ENCODE results near the gene CTDSP1.

Gene CTDSP1

DNA sequence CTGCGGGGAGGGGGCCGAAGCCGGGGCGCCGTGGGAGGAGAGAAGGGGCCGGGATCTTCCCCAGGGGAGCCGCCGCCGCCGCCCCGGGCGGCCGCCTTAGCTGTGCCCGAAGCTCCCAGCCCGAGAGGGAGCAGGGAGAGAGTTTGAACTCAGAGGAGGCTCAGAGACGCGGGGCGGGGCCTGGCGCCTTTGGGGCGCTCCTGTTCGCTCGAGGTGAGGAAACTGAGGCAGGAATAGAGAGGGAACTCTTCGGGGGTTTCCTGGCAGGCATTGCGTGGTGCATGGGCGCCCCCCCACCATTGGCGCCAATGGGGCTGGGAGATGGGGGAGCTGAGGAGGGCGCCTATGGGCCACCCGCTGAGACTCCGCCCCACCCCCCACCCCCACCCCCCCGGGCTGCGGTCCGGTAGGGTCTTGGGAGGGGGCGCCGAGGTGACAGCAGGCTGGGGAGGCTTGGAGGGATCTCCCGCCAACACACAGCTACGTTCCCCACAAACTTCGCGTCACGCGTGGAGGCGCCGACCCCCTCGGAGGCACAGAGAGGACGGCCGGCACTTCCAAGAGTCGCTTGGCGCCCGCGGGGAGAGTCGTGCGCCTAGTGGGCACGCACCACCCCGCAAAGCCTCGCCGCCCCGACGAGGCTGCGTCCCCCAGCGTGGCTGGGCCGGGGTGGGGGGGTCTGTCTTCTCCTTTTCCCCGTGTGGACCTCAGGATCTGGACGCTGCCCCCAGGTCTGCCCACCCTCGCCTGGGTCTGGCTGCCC lies 680 bp downstream of the CTDSP1 start:
- H3K27me3 ChIP-seq (replicated peaks) = no peaks in the 10 kb centered on the region
- TF ChIP-seq, protein P1, sequence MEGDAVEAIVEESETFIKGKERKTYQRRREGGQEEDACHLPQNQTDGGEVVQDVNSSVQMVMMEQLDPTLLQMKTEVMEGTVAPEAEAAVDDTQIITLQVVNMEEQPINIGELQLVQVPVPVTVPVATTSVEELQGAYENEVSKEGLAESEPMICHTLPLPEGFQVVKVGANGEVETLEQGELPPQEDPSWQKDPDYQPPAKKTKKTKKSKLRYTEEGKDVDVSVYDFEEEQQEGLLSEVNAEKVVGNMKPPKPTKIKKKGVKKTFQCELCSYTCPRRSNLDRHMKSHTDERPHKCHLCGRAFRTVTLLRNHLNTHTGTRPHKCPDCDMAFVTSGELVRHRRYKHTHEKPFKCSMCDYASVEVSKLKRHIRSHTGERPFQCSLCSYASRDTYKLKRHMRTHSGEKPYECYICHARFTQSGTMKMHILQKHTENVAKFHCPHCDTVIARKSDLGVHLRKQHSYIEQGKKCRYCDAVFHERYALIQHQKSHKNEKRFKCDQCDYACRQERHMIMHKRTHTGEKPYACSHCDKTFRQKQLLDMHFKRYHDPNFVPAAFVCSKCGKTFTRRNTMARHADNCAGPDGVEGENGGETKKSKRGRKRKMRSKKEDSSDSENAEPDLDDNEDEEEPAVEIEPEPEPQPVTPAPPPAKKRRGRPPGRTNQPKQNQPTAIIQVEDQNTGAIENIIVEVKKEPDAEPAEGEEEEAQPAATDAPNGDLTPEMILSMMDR (IDR thresholded peaks at IDR 0.05; ENCODE audit: low read depth, low read length, missing control alignments) = no peak
- H3K36me3 ChIP-seq (replicated peaks) = peaks cover 20% of the 10 kb centered on the region
- no peak for DNase-seq
- in situ Hi-C loops (cut with HindIII; ENCODE audit: low pct_ligation_motif_present, low sequenced_read_pairs) = loop anchor here (5.0 kb wide), 1 partner anchor 67 kb away; no protein-coding TSS in a partner anchor
- peak overlapping the region; percentile 76 for H3K4me3 ChIP-seq (ENCODE audit: low read depth, low read length)
- peak overlapping the region; percentile 49 for H3K27ac ChIP-seq

GRCh38 chr2:218400930-218401881 lies 1.5 kb downstream of the CTDSP1 start:
- Histone ChIP-seq H3K27me3 (replicated peaks) (no peaks in the 10 kb centered on the region), H3K4me3 (ENCODE audit: low read depth, low read length) (peak overlapping the region; percentile 76), H3K27ac (no peak overlapping the region), H3K36me3 (replicated peaks) (peaks cover 20% of the 10 kb centered on the region)
- in situ Hi-C loops (cut with HindIII; ENCODE audit: low pct_ligation_motif_present, low sequenced_read_pairs) = loop anchor here (5.0 kb wide), 1 partner anchor 66 kb away; no protein-coding TSS in a partner anchor
- TF ChIP-seq, protein P1 (IDR thresholded peaks at IDR 0.05; ENCODE audit: low read depth, low read length, missing control alignments) = no peak
- no peak for DNase-seq

DNA sequence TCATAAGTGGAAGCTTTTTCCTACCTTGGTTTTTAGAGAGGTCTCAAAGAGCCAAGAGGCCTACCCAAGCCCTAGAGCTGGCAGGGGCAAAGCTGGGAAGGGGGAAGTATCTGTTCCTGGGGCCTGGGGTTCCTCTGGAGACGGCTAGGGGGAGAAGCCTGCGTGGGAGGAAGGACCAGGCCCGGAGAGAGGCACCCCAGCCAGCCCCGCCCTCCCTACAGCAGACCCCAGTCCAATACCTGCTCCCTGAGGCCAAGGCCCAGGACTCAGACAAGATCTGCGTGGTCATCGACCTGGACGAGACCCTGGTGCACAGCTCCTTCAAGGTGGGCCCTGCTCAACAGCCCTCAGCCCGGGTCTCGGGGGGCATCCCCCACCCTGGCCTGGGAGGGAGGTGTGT lies 2.2 kb downstream of the CTDSP1 start:
- no peak for DNase-seq
- in situ Hi-C loops (cut with HindIII; ENCODE audit: low pct_ligation_motif_present, low sequenced_read_pairs) = loop anchor here (5.0 kb wide), 1 partner anchor 65 kb away; no protein-coding TSS in a partner anchor
- no peak overlapping the region for H3K4me3 ChIP-seq (ENCODE audit: low read depth, low read length)

GRCh38 chr2:218402491-218402901 lies 2.8 kb downstream of the CTDSP1 start:
- no peak for DNase-seq
- in situ Hi-C loops (cut with HindIII; ENCODE audit: low pct_ligation_motif_present, low sequenced_read_pairs) = loop anchor here (5.0 kb wide), 1 partner anchor 65 kb away; no protein-coding TSS in a partner anchor
- TF ChIP-seq, protein P1 (IDR thresholded peaks at IDR 0.05; ENCODE audit: low read depth, low read length, missing control alignments) = no peak
- H3K4me3 ChIP-seq (ENCODE audit: low read depth, low read length) = no peak overlapping the region
- H3K27ac ChIP-seq = no peak overlapping the region
- no peaks in the 10 kb centered on the region for H3K27me3 ChIP-seq (replicated peaks)
- peaks cover 20% of the 10 kb centered on the region for H3K36me3 ChIP-seq (replicated peaks)

More for the DNA sequence above, 2.2 kb downstream of the CTDSP1 start:
- H3K27me3 ChIP-seq (replicated peaks) = no peaks in the 10 kb centered on the region
- H3K27ac ChIP-seq = no peak overlapping the region
- TF ChIP-seq, protein P1 (IDR thresholded peaks at IDR 0.05; ENCODE audit: low read depth, low read length, missing control alignments) = no peak
- H3K36me3 ChIP-seq (replicated peaks) = peaks cover 20% of the 10 kb centered on the region

GRCh38 chr2:218402911-218403411 lies 3.3 kb downstream of the CTDSP1 start:
- Histone ChIP-seq H3K4me3 (ENCODE audit: low read depth, low read length) (no peak overlapping the region), H3K27ac (no peak overlapping the region)
- in situ Hi-C loops (cut with HindIII; ENCODE audit: low pct_ligation_motif_present, low sequenced_read_pairs) = loop anchor here (5.0 kb wide), 1 partner anchor 64 kb away; no protein-coding TSS in a partner anchor

More at GRCh38 chr2:218402911-218403411, 3.3 kb downstream of the CTDSP1 start:
- TF ChIP-seq, protein P1 (IDR thresholded peaks at IDR 0.05; ENCODE audit: low read depth, low read length, missing control alignments) = no peak
- Histone ChIP-seq H3K36me3 (replicated peaks) (peaks cover 20% of the 10 kb centered on the region), H3K27me3 (replicated peaks) (no peaks in the 10 kb centered on the region)
- no peak for DNase-seq

Data from brain microvascular endothelial cell (primary cell).